HG03108 (cell line): ENCODE results near the gene PCDHGB1.
"Not testable (repeated sequence)": the region's sequence is repeated elsewhere in the genome, so short reads cannot be mapped to it uniquely, and the experiment has no call there.

Experiments
- ATAC-seq: cut with Tn5 transposase; IDR thresholded peaks from one replicate; pipeline ENCODE4 v1.9.1; 2021; ENCODE audit warnings: moderate library complexity; ENCODE audit not compliant: unreplicated experiment

Gene PCDHGB1

DNA sequence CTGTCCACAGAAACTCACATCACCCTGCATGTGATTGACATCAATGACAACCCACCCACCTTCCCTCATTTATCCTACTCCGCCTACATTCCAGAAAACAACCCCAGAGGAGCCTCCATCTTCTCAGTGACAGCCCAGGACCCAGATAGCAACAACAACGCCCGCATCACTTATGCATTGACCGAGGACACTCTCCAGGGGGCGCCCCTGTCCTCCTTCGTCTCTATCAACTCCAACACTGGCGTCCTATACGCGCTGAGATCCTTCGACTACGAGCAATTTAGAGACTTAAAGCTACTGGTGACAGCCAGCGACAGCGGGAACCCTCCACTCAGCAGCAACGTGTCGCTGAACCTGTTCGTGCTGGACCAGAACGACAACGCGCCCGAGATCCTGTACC lies 4.6 kb upstream of the PCDHGB1 start:
- ATAC-seq: no peak

DNA sequence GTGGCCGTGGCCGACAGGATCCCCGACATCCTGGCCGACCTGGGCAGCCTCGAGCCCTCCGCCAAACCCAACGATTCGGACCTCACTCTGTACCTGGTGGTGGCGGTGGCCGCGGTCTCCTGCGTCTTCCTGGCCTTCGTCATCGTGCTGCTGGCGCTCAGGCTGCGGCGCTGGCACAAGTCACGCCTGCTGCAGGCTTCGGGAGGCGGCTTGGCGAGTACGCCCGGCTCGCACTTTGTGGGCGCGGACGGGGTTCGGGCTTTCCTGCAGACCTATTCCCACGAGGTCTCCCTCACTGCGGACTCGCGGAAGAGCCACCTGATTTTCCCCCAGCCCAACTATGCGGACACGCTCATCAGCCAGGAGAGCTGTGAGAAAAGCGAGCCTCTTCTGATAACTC lies 3.9 kb upstream of the PCDHGB1 start:
- not testable (repeated sequence) for ATAC-seq

DNA sequence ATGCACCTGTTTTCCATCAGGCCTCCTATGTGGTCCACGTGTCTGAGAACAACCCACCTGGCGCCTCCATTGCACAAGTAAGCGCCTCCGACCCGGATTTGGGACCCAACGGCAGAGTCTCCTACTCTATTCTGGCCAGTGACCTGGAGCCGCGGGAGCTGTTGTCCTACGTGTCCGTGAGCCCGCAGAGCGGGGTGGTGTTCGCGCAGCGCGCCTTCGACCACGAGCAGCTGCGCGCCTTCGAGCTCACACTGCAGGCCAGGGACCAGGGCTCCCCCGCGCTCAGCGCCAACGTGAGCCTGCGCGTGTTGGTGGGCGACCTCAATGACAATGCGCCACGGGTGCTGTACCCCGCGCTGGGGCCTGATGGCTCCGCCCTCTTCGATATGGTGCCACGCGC lies 1.7 kb downstream of the PCDHGB1 start:
- ATAC-seq: no peak

DNA sequence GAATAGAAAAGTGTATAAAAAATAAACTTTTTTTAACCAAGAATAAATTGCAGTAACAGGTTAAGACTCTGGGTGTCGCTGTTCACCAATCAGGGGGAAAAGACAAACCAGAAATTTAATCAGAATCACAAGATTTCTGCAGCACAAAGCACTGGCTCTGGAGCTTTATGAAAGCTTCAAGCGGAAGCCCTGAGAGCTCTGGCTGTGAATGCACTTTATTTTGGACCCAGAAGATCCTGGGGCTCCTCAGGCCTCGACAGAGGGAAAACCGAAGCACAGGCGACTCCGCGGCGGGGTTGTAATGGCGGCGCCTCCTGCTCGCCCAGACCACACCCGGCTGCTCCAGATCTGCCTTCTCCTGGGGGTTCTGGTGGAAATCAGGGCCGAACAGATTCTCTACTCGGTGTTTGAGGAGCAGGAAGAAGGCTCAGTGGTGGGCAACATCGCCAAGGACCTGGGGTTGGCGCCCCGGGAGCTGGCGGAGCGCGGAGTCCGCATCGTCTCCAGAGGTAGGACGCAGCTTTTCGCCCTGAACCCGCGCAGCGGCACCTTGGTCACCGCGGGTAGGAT lies 5.1 kb downstream of the PCDHGB1 start, which contains the start of gene PCDHGA4:
Gene PCDHGA4 (plus strand): TSS at position 122 of the 570 bp plus-strand sequence. CDS start 87 bp downstream, at position 209.
- ATAC-seq: no peak

GRCh38 chr5:141355641-141356040 lies 5.7 kb downstream of the PCDHGB1 start:
- no peak for ATAC-seq

DNA sequence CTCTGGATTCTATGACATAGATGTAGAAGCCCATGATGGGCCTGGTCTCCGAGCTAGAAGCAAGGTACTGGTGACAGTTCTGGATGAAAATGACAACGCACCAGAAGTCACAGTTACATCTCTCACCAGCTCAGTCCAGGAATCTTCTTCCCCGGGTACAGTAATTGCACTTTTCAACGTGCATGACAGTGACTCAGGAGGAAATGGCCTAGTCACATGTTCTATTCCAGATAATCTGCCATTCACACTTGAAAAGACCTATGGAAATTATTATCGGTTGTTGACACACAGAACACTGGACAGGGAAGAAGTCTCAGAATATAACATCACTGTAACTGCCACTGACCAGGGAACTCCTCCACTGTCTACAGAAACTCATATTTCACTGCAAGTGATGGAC lies 6.2 kb downstream of the PCDHGB1 start:
- ATAC-seq: no peak

GRCh38 chr5:141356950-141357349 lies 7.1 kb downstream of the PCDHGB1 start:
- no peak for ATAC-seq

DNA sequence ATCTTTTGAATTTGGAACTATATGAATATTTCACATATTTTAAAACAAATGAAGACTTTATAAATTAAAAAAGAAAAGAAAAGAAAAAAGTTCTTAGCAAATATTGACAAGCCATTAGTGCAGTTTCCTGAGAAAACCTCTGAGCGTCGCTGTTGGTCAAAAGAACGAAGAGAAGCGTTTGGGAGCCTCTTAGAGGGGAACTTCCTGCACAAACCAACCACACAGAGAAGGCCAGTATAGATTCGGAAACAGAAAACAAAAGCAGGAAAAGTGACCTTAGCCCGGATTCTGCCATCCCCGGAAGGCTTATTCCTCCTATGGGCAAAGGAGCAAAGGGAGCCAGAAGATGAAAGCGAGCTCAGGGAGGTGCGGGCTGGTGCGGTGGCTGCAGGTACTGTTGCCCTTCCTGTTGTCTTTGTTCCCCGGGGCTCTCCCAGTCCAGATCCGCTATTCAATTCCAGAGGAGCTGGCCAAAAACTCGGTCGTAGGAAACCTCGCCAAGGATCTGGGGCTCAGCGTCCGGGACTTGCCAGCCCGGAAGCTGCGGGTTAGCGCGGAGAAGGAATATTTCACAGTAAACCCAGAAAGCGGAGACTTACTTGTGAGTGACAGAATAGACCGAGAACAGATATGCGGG lies 10.0 kb downstream of the PCDHGB1 start, which contains the start of gene PCDHGB2:
Gene PCDHGB2 (plus strand): TSS at position 205 of the 637 bp plus-strand sequence. CDS start 142 bp downstream, at position 347.
- ATAC-seq: no peak

GRCh38 chr5:141360685-141361084 lies 10.8 kb downstream of the PCDHGB1 start:
- no peak for ATAC-seq

DNA sequence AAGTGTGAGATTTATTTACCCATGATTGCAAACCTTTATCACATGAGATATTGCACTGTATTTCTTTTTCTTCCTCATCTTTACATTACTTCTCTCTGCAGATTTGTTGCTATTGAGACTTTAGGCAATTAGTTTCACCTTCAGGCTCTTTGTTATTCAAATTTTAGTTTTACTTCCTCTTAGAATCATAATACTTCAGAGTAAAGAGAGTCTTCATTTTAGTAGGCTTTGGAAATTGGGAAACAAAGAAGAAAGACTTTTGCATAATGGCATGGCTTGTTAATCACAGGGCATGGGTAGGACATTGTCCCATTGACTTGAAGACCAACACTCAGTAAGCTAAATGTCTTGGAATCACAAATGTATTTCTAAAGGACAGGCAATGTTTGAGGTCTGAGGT lies 12.8 kb downstream of the PCDHGB1 start:
- no peak for ATAC-seq

GRCh38 chr5:141363952-141364660 lies 14.2 kb downstream of the PCDHGB1 start, which contains the start of gene PCDHGA5:
PCDHGA5 (plus strand) TSS chr5:141364162; CDS start chr5:141364331, 169 bp downstream.
- no peak for ATAC-seq

- no peak for ATAC-seq
Measured at GRCh38 chr5:141366016-141366896, 16.4 kb downstream of the PCDHGB1 start.

DNA sequence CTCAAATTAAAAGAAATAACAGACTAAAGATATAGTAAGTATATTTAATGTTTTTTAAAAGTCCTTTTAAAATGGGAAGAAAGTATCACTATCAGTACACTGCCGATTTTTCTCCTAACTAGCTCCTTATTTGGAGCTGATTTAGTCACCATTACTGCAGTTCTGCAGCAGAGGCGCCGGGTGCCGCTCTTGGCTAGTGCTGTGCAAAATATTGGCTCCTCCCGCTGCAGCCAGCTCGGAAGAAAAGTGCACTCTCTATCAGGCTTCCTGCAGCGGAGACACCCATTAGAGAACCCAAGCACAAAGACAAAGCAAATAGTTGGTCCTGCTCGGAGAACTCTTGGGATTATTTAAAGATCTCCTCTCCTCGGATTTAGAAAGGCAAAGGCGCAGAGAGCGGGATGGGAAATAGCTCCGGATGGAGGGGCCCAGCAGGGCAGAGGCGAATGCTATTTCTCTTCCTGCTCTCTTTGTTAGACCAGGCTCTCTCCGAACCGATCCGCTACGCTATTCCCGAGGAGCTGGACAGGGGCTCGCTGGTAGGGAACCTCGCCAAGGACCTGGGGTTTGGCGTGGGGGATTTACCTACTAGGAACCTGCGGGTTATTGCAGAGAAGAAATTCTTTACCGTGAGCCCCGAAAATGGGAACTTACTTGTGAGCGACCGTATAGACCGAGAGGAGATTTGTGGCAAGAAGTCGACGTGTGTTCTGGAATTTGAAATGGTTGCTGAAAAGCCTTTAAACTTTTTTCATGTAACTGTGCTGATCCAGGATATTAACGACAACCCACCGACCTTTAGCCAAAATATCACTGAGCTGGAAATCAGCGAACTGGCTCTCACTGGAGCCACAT lies 20.3 kb downstream of the PCDHGB1 start, which contains the start of gene PCDHGB3:
Gene PCDHGB3 (plus strand): TSS at position 249 of the 855 bp plus-strand sequence. CDS start 153 bp downstream, at position 402.
- ATAC-seq: peak; percentile 82

- no peak for ATAC-seq
Measured at GRCh38 chr5:141371572-141372475, 21.9 kb downstream of the PCDHGB1 start.

DNA sequence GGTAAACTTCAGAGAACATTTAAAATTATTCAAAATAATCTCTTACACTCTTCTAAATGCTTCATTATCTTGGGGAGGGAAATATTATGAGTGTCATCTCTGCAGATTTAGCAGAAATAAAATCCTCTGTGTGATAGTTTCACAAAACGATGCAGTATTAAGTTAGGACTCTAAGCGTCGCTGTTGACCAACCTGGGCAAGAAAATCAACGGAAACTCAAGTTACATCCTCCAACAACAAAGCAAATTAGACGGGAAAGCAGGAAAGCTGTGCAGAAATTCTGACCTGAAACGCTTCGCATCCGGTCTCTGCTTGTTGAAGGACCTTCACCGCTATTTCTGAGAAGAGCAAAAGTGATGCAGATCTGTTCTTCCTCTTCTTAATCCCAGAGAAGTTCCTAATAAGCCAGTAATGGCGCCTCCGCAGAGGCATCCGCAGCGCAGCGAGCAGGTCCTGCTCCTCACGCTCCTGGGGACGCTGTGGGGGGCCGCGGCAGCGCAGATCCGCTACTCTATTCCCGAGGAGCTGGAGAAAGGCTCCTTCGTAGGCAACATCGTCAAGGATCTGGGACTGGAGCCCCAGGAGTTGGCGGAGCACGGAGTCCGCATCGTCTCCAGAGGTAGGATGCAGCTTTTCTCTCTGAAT lies 23.9 kb downstream of the PCDHGB1 start, which contains the start of gene PCDHGA6:
Gene PCDHGA6 (plus strand): TSS at position 219 of the 645 bp plus-strand sequence. CDS start 193 bp downstream, at position 412.
- no peak for ATAC-seq

GRCh38 chr5:141374627-141375026 lies 24.7 kb downstream of the PCDHGB1 start:
- ATAC-seq: no peak

- not testable (repeated sequence) for ATAC-seq
Measured at GRCh38 chr5:141375444-141376155, 25.7 kb downstream of the PCDHGB1 start.
